ENCODE results near the gene TSPAN14.
A peak's percentile ranks its signal among the peaks of the same experiment; 100 is the strongest.

The TSPAN14 gene

GRCh38 chr10:80486785-80487420 is 32.8 kb downstream of the TSPAN14 start:
- DNase-seq (ENCODE audit: low read depth in 2 of 2) = no peak

- no peak for DNase-seq (ENCODE audit: low read depth in 2 of 2)
Measured at GRCh38 chr10:80487421-80487785, 33.3 kb downstream of the TSPAN14 start.

GRCh38 chr10:80487791-80488538 is 33.9 kb downstream of the TSPAN14 start:
- DNase-seq (ENCODE audit: low read depth in 2 of 2) = no peak

- DNase-seq (ENCODE audit: low read depth in 2 of 2) = no peak
Measured at GRCh38 chr10:80488539-80489066, 34.5 kb downstream of the TSPAN14 start.

- no peak for DNase-seq (ENCODE audit: low read depth in 2 of 2)
Measured at GRCh38 chr10:80489371-80490112, 35.4 kb downstream of the TSPAN14 start.

- no peak for DNase-seq (ENCODE audit: low read depth in 2 of 2)
Measured at GRCh38 chr10:80491251-80492102, 37.4 kb downstream of the TSPAN14 start.

GRCh38 chr10:80492848-80493521 is 38.9 kb downstream of the TSPAN14 start:
- DNase-seq (ENCODE audit: low read depth in 2 of 2) = no peak

GRCh38 chr10:80493522-80494051 is 39.5 kb downstream of the TSPAN14 start:
- peak; percentile 44 to 62 for DNase-seq (ENCODE audit: low read depth in 2 of 2)

GRCh38 chr10:80496555-80497172 is 42.6 kb downstream of the TSPAN14 start:
- no peak for DNase-seq (ENCODE audit: low read depth in 2 of 2)

- peak; percentile 59 to 69 for DNase-seq (ENCODE audit: low read depth in 2 of 2)
Measured at GRCh38 chr10:80497187-80498077, 43.3 kb downstream of the TSPAN14 start.

- no peak for DNase-seq (ENCODE audit: low read depth in 2 of 2)
Measured at GRCh38 chr10:80498078-80498832, 44.1 kb downstream of the TSPAN14 start.

GRCh38 chr10:80498833-80499741 is 45.0 kb downstream of the TSPAN14 start:
- peak; percentile 85 to 86 for DNase-seq (ENCODE audit: low read depth in 2 of 2)

- no peak for DNase-seq (ENCODE audit: low read depth in 2 of 2)
Measured at GRCh38 chr10:80500572-80501380, 46.7 kb downstream of the TSPAN14 start.

GRCh38 chr10:80501381-80501912 is 47.3 kb downstream of the TSPAN14 start:
- no peak for DNase-seq (ENCODE audit: low read depth in 2 of 2)

GRCh38 chr10:80501913-80502521 is 47.9 kb downstream of the TSPAN14 start:
- DNase-seq (ENCODE audit: low read depth in 2 of 2) = no peak

Measured in fibroblast of skin of left biceps (primary cell).